Bone marrow (tissue), 2 donors: ENCODE results near the gene FGFR2.

ENCODE experiments used
- DNase-seq, 2 donors: peaks; one replicate each; lab custom pipeline; 2025; lab: John Stamatoyannopoulos, UW

FGFR2 gene

GRCh38 chr10:121598263-121599249 is at the start of gene FGFR2:
Gene FGFR2, minus strand, starts transcription at chr10:121598444. Its CDS starts 4,627 bp downstream, at chr10:121593817.
- no peak for DNase-seq

GRCh38 chr10:121647401-121647800 is 49.2 kb upstream of the FGFR2 start:
- DNase-seq: no peak

DNA sequence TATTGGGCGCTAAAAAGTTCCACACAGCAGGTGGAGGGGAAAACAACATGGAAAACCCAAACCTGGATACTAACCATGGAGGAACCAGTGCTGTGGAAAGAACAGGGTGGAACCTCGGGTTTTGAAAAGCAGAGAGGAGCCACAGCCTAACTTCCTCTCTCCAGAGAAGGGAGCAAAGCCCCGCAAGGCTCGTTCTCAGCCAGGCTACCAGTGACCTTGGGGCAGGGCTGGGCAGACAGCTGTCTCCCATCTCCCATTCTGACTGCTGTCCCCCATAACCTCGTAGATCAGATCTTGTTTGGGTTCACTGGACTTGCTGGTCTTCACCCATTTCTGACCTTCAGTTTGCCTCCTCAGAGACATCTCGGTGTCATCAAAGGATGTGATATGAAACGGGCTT is 47.5 kb upstream of the FGFR2 start:
- no peak for DNase-seq

DNA sequence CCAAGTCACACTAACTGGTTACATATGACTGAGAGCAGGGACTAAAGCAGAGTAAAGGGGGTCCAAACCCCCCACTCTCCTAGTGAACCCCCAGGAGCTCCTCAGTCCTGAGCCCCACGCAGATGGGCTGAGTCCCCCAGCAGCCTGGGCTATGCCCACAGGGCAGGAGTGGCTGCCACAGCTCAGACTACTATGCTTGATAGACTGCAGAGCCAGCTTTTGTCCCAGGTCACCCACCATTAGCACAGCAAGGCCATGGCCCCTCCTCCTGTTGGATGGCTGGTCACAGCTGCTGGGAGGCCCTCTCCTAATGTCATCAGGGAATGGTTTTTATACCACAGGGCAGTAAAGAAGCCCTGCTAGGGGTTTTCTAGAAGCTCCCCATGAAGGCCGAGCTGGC is 46.3 kb upstream of the FGFR2 start:
- DNase-seq: no peak

DNA sequence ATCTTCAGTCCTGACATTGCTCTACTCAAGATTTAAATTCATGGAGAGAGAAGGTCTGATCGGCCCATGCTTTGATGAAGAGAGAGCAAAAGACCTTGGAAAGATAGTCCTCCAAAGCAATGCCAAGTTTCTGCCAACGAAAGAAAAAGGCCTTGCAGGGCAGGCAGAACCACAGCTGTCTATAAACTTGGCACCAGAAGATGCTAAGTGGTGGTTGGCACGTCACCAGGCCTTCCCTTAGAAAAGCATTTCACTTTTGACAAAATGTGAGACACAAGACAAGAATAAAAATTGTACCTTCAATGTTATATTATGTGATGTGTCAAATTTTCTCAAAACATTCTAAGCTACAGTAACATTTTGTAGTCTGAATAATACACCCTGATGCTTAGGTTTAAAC is 42.0 kb upstream of the FGFR2 start:
- DNase-seq: no peak

DNA sequence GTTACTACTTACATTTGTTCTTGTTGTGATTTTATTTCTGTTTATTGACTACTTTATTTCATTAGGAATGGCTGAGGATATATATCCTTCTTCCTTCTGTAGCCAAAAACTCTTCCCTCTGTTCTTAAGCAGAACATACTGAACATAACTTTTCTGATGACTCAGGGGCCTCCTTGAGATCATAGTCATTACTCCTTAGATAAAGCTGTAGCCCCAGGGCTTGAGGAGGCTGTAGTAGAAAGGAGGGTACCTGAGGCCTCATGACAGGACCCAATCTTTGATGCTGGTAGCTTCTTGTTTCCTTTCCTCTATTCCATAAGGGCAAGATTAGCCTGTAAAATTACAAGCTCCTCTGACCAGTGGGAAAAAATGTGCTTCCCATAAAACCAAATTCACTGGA is 41.2 kb upstream of the FGFR2 start:
- DNase-seq: no peak

GRCh38 chr10:121637437-121637836 is 39.2 kb upstream of the FGFR2 start:
- DNase-seq: no peak

- DNase-seq: no peak
Observed at GRCh38 chr10:121633056-121633455, 34.8 kb upstream of the FGFR2 start.

DNA sequence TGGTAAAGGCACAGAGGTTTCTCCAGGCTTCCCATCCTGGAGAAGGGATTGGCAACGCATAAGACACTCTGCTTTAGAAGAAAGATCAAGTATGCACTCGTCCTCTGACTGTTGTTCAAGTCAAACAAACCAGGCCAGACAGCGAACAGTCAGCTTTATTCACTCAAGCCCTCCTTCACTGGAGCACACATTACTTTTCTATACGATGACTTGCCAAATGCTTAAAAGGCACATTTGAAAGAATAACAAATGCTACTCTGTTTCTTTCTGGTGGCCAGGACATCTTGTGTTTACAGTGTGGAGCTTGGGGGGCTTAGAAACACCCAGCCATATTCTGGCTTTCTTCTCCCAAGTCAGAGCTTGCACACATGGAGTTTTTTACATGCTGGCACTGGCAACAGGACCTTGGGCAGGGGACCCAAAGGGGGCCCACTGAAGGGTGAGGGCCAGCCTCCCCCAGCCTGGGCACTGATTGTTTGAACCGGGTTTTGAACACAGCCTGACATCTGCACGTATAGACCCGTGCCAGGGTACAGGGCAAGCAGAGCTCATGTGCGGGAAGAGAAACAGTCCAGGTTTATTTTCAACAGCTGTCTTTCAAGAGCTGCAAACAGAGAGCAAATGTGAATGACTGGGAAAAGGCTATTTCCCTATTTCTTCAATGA is 33.3 kb upstream of the FGFR2 start:
- no peak for DNase-seq

DNA sequence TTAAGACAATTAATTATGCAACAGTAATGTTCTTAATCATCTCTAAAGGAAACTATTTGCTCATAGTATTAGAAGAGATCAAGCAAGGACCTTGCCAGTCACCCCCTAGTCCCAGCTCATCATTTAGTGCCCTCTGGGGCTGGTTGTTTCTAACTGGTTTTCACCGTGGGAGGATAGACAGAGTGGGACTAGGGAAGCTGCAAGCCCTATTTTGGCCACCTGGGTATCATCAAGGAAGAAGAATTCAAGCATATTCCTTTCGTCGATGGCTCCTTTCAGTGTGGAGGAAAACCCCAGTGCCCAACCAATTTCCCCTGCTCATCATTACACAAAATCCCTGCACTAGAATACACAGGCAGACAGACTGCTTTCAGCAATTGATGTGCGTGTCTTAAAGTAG is 30.6 kb upstream of the FGFR2 start:
- DNase-seq: no peak

- DNase-seq: no peak
Observed at GRCh38 chr10:121627876-121628581, 29.8 kb upstream of the FGFR2 start.

- DNase-seq: no peak
Observed at GRCh38 chr10:121624836-121625486, 26.7 kb upstream of the FGFR2 start.

DNA sequence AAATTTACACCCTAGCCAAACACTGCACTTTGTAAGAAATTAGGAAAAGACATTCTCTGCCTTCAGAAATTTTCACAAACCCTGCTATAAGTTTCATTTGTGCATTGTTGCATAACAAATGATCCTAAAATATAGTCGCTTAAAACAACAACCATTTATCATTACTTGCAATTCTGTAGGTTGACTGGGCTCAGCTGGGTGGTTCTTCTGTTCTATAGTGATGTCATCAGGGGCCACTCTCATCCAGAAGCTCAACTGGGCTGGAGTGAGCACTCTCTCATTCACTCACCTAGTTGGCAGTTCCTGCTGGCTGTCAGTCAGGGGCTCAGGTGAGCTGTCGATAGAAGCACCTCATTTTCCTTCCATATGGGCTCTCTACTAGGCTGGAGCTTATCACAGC is 20.7 kb upstream of the FGFR2 start:
- no peak for DNase-seq

- DNase-seq: no peak
Observed at GRCh38 chr10:121617176-121617575, 18.9 kb upstream of the FGFR2 start.

DNA sequence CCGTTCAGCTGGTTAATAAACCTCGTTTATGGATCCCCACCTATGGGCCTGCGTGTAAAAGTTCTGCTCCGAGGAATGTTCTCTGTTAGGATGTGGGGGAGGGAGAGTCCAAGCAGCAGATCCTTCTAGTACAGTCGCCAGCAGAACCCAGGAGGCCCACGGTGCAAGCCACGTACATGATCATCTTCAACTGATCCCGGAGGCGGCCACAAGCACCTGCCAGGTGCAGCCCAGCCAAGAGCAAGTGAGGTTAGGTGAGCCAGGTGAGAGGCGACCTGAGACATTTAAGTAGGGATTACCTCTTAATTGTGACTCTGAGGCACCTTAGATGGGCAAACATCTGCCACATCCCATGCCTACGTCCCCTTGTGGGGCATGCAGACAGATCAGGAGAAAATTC is 18.0 kb upstream of the FGFR2 start:
- no peak for DNase-seq

DNA sequence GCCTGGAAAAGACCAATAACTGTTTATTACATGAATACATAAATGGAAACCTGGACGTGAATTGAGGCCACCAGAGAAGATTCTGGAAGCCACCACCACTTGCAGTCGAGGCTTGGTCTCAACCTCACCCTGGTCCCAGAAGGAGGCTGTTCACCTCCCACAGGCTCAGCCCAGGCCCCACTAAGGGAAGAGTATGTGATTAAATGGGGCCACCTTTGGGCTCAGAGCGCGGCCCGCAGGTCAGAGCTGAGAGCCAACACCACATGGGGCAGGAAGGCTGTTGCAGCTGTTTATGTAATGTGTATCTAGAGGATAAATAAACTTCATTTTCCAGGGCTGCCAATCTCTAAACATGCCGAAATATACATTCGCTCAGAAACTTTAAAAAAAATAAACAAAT is 17.6 kb upstream of the FGFR2 start:
- DNase-seq: no peak

DNA sequence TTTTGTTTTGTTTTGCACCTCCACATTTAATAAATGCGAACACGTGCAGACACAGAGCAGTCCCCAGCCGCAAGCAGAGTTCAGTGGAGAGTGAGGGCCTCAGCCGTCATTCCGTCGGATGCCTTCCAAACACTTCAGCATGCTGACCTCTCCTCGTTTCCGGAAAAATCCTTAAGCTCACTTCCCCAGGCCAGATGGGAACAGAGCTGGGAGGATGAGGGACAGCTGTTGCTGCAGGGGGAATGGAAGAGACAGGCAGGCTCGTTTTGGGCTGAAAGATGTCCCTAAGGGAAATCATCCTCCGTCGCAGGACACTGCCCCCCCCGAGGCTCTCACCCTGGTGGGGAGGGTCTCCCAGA is 17.2 kb upstream of the FGFR2 start:
- DNase-seq: no peak

GRCh38 chr10:121614613-121615434 is 16.6 kb upstream of the FGFR2 start:
- no peak for DNase-seq

DNA sequence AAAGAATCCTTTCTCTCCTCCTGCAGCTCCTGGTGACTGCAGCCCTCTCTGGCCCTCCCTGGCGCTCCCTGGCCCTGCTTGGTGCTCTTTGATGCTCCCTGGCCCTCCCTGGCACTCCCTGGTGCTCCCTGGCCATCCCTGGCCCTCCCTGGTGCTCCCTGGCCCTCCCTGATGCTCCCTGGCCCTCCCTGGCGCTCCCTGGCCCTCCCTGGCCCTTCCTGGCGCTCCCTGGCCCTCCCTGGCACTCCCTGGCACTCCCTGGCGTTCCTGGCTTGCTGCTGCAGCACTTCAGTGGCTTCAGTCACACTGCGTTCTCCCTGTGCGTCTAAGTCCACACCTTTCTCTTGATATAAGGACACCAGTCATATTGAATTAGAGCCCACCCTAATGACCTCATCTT is 15.2 kb upstream of the FGFR2 start:
- no peak for DNase-seq

GRCh38 chr10:121611393-121612159 is 13.3 kb upstream of the FGFR2 start:
- no peak for DNase-seq
